Testis (tissue), 2 donors: Measurements from ENCODE around the gene HOXB4.

ENCODE experiments used
- POLR2A ChIP-seq: fragments of 450-650 bp; IDR thresholded peaks from one replicate; pipeline ENCODE4 v1.6.1; 2017; ENCODE audit warnings: antibody characterized with exemption, mild to moderate bottlenecking, moderate library complexity
- TF ChIP-seq, protein P1 (sequence below), 3 experiments: fragments of 450-650 bp in 2 of 3; fragments of 200-600 bp in 1 of 3; sonication (generic) in 1 of 3; IDR thresholded peaks; one replicate each; pipeline ENCODE4 v1.5.1; 2016 to 2019; ENCODE audit warnings: antibody characterized with exemption in 3 of 3, mild to moderate bottlenecking in 2 of 3, moderate library complexity in 1 of 3

- TF ChIP-seq, protein P1, sequence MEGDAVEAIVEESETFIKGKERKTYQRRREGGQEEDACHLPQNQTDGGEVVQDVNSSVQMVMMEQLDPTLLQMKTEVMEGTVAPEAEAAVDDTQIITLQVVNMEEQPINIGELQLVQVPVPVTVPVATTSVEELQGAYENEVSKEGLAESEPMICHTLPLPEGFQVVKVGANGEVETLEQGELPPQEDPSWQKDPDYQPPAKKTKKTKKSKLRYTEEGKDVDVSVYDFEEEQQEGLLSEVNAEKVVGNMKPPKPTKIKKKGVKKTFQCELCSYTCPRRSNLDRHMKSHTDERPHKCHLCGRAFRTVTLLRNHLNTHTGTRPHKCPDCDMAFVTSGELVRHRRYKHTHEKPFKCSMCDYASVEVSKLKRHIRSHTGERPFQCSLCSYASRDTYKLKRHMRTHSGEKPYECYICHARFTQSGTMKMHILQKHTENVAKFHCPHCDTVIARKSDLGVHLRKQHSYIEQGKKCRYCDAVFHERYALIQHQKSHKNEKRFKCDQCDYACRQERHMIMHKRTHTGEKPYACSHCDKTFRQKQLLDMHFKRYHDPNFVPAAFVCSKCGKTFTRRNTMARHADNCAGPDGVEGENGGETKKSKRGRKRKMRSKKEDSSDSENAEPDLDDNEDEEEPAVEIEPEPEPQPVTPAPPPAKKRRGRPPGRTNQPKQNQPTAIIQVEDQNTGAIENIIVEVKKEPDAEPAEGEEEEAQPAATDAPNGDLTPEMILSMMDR (IDR thresholded peaks at IDR 0.05) = no peak
- no peak for TF ChIP-seq POLR2A
Measured at GRCh38 chr17:48555258-48556228, 22.6 kb downstream of the HOXB4 start.
